ENCODE data around the gene MEIS2.

DNA sequence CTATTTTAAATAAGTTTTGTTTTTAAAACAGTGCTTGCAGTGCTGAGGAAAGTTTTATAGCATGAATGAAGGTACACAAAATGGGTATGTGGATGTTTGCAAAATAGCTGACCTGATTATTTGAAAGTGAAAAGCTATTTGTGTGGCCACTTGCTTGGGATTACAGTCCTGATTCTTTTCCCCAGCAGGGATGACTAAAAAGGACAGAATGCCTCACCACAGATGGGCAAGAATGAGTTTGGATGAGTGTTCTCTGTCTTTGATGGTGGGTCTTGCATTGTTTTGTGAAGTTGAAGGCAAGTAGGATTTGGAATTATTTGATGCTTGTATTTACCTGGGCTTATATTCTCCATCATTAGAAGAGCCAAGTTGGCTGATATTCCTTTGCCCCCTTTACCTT is 48.8 kb upstream of the MEIS2 start:
- TF ChIP-seq, protein P1, sequence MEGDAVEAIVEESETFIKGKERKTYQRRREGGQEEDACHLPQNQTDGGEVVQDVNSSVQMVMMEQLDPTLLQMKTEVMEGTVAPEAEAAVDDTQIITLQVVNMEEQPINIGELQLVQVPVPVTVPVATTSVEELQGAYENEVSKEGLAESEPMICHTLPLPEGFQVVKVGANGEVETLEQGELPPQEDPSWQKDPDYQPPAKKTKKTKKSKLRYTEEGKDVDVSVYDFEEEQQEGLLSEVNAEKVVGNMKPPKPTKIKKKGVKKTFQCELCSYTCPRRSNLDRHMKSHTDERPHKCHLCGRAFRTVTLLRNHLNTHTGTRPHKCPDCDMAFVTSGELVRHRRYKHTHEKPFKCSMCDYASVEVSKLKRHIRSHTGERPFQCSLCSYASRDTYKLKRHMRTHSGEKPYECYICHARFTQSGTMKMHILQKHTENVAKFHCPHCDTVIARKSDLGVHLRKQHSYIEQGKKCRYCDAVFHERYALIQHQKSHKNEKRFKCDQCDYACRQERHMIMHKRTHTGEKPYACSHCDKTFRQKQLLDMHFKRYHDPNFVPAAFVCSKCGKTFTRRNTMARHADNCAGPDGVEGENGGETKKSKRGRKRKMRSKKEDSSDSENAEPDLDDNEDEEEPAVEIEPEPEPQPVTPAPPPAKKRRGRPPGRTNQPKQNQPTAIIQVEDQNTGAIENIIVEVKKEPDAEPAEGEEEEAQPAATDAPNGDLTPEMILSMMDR (conservative IDR thresholded peaks at IDR 0.05; ENCODE audit: low read length): no peak
- no peak for TF ChIP-seq EZH2phosphoT487 (IDR thresholded peaks at IDR 0.05; ENCODE audit: borderline replicate concordance)
